ENCODE measurements around the gene RILPL1.

RILPL1 gene

GRCh38 chr12:123427036-123427769 is 106.3 kb downstream of the RILPL1 start:
- no peak for DNase-seq (ENCODE audit: low spot score)

DNA sequence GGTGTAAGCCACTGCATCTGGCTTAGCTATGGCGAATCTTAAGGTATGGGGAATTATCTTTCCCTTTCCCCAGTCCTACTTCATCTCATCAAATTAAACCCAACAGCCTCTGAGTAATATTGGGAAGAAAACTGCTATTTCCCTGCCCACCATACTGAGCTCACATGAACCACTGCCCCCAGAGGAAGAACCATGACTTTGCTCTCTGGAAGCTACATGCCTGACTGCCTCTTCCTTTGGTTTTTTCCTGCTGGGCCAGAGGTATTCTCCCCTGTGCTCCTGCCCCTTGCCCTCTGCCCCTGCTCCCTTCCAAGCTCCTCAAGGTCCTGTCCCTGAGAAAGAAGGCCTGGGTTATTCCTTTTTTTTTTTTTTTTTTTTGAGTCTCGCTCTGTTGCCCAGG is 112.2 kb downstream of the RILPL1 start:
- DNase-seq (ENCODE audit: low spot score), result no peak
